HG03060 (cell line): Measurements from ENCODE around the gene PTPN14.
"Not testable (repeated sequence)": the region's sequence is repeated elsewhere in the genome, so short reads cannot be mapped to it uniquely, and the experiment has no call there.

Experiments
- ATAC-seq: cut with Tn5 transposase; IDR thresholded peaks from one replicate; pipeline ENCODE4 v1.9.1; 2021; ENCODE audit warnings: low read depth, moderate number of reproducible peaks; ENCODE audit not compliant: unreplicated experiment

The PTPN14 gene

GRCh38 chr1:214483180-214483579 is 68.2 kb downstream of the PTPN14 start:
- ATAC-seq = not testable (repeated sequence)

GRCh38 chr1:214481983-214482634 is 69.3 kb downstream of the PTPN14 start:
- ATAC-seq = not testable (repeated sequence)

DNA sequence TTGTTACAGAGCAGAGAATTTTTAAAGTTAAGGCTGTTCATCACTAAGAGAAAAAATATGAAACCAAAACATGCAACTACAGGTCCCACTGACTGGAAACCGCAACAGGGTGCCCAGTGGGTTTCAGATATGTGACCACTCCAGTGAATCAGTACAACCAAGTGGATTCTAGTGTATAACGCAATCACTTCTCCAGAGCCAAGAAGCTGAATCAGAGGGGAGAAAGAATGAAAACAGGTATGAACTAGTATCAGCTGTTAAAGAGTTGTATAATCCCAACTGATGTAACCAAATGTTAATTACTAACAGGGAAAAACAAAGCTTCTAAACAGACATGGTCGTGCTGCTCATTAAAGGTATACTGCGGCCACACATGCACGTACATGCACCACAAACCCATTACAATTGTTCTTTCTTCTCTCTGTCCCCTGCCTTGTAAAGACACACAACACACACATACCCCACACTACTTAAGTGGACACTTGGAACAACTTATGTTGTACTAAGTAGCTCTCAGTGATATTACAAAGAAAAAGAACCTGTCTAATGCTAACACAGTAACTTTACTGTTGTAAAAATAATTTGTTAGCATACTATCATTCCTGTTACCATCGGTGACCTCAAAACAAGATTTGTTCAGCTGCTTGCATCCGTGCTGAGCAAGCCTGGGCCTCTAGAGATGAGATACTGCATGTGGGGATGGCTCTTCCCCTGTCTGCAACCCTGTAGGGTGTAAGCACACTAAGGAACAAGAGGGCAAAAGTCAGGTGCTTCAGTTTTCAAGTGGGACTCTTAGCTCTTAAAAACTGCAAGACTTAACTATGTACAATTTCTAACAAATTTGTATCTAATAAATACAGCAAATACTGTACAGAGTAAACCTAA is 74.2 kb downstream of the PTPN14 start:
- no peak for ATAC-seq

DNA sequence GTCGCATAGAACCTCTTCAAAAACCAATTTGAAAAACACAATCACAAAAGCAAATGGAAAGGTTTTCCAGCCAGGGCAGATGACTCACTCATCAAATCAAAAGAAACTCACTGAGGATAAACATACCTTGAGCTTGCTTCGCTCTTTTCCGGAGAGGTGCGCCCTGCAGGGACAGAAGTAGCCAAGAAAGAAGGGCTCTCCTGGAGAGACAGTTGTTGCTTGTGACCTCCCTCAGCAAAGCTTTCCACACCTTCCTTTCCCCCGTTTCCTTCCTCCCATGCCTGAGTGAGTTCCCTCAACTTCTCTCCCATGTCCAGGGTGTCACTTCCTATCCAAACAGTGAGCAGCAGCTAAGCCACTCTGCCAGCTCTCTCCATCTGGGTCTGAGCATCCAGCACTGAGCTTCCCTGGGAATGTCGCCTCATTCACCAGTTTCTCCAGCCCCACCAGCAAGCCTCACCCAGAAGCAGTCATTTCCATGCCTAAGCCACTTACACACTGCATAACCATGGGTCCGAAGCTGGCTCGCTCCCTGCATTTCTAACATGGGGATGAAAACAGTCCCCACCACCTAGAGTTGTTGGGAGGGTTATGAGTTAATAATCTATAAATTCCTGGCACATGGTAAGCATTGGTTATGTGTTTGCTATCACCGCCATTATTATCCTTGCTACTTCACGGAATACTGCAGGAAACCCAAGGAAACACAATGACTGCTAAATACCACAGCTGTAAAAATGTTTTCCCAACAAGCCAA is 75.0 kb downstream of the PTPN14 start:
- no peak for ATAC-seq

DNA sequence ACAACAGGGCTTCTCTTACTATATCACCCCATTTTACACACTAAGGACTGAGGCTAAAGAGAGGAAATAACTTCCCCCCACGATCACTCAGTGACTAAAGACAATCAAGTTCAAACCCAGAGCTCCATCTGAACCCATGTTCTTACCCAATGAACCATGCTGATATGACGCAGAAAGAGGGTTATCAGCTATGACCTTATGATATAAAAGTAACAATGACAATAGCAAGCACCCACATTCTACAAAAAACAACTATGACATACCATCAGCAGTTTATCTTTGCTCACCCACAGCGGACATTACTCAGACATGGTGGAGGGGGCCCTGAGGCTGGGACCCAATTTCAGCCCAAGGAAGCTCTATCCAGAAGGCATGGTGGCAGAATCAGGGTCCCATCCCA is 75.7 kb downstream of the PTPN14 start:
- ATAC-seq = no peak

DNA sequence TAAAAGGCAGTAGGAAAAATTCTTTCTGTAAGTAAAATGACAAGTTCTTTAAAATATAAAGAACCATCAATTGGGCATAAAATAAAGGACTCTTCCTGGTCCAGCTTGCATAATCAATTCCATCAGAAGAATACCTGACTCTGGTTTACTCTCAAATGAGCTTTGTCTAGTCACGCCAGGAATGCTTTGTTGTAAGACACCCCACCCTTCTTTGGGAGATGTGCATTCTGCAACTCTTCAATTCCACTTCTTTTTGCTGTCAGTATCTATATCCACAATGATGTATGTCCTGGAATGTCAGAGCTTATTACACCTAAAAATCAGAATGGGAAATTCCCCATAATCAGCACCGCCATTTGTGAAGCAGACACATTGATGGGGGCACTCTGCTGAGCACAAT is 76.1 kb downstream of the PTPN14 start:
- no peak for ATAC-seq

DNA sequence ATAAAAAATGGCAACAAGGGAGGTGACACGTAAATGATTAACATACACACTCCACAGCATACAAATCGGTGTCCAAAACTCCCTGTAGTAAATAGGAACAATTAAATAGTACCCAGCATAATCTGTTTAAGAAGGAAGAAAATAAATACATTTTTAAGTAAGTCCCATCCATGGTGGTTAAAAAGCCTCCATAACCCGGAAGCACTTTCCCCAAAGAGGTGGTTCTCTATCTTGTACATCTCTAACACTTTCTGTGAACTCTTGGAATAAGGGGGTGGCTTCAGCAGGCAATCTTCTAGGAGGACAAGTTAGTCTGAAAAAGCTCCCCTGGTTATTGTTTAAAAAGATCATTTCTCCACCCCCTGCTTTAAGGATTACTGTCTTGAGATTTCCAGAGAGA is 76.9 kb downstream of the PTPN14 start:
- no peak for ATAC-seq

DNA sequence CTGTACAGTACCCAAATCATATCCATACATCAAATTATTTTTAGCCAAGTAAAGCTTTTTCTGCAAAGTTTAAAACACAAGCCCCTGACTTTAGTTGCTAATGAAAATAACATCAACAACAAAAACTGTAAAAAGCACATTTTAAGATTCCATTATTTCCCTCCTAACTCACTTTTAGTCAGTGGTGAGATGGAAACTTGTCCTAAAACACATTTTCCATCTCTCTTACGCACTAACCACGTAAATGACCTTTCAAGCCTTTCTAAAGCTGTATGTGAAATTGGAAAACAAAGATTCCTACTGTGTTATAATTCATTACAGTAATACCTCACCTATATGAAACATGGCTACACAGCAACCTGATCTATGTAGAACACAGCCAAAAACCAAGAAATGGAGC is 77.5 kb downstream of the PTPN14 start:
- no peak for ATAC-seq

- ATAC-seq = no peak
Observed at GRCh38 chr1:214473387-214473786, 78.0 kb downstream of the PTPN14 start.

- no peak for ATAC-seq
Observed at GRCh38 chr1:214472364-214472763, 79.0 kb downstream of the PTPN14 start.

- ATAC-seq = no peak
Observed at GRCh38 chr1:214471458-214471857, 79.9 kb downstream of the PTPN14 start.

DNA sequence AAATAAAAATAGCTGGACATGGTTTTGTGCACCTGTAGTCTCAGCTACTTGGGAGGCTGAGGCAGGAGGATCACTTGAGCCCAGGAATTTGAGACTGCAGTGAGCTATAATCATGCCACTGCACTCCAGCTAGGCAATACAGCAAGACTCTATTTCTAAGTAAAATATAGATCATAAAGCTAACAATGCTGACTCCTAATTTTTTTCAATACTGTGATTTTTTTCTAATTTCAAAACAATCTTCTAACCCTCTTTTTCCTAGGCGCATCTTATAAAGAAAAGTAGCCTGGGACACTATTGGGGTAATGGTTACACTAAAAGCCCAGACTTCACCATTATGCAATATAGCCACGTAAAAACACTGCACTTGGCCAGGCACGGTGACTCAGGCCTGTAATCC is 81.3 kb downstream of the PTPN14 start:
- ATAC-seq = no peak

DNA sequence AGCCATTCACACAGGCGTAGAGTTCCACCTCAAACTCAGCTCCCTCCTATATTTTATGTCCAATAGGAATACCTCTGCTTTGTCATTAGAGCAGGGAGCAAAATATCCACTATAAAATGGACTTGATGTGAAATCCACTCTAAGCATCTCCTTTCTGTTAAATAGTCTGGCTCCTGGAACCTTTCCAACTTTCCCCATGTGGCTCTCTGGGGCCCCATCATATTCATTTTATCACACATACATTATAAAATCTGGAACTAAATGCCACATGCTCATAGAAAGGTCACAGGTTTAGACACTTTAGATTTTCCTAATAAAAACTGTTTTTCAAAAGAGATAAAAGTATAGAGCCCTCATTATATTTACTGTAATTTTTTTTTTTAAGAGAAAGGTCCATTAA is 82.1 kb downstream of the PTPN14 start:
- ATAC-seq = no peak

DNA sequence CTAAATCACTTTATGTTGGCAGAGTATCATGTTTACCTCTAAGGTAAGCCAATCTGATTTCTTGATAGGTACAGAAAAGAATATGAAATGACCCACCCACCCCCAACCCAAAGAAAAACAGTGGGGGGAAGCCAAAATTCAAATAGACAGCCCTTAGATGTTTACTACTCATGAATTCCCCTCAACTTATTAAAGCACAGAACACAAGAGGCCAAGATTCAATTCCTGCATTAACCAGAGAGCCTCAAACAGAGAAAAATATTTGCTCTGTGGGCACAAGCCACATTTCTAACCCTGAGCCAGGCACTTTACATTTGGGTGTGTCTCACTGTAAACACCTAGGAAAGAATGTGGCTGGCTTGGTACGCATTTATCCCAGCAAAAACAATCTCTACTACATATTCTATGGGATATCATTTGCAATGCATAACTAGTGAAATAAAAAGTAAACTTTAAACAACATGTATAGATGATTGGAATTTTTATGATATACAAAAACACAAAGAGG is 84.3 kb downstream of the PTPN14 start:
- ATAC-seq = no peak

DNA sequence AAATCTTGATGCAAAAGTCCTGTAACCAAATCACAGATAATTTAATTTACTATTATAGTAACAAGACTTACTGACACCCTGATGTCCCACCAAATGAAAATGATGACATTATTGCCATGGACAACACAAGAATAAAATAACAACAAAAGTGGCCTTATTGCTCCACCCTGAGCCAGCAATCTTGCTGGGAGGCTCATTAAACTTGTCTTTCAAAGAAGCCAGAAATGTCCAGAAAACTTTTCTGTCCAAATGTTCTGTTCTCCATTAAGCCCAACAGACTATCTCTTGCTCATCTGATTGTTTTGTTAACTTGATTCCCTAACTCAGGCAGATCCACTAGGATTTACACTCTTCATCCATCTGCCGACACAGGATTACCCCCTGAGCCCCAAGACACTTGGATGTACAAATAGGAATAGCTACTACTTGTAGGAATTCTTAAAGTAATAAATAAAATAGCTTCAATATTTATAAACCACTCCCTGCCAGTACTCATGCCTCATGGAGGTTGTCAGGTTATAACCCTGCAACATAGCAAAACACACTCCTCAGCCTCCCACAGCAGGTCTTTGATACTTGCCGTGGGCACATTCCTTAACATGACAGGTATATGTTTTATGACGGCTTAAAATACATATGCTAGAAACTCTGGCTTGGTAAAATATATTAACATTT is 84.9 kb downstream of the PTPN14 start:
- ATAC-seq = no peak

DNA sequence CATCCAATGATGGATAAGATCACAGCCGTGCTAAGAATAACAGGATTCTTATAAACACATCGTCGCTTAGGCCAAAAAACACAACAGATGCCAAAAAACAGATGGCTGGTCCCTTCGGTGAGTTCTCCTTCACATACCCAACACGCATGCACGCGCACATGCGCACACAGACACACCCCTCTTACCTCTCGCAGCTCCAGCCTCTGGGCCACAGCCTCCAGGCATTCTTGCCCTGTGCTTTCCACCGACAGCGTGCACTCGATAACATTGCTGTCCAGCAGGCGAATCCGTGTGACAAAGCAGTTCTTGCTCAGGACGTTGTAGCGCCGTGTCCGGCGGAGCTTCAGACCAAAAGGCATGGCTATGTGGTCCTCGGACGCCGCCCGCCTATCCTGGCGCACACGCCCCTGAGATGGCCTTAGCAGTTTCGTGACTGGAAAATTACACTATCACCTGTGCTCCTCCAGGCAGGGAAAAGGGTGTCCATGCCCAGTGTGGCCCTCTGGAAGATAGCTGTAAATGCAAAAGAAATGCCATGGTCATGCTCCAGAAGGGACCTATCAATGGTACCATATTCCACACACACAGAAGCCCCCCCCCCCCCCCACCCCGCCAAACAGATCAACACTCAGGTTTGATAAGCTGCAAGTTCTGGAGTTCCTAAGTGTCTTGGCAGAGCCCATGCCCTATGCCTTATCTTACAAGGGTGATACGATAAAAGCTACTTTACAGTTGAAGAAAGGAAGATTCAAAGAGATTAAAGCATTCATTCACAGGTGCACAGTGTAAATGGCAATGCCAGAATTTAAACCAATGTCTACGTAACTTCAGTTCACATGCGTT is 86.7 kb downstream of the PTPN14 start:
- no peak for ATAC-seq

DNA sequence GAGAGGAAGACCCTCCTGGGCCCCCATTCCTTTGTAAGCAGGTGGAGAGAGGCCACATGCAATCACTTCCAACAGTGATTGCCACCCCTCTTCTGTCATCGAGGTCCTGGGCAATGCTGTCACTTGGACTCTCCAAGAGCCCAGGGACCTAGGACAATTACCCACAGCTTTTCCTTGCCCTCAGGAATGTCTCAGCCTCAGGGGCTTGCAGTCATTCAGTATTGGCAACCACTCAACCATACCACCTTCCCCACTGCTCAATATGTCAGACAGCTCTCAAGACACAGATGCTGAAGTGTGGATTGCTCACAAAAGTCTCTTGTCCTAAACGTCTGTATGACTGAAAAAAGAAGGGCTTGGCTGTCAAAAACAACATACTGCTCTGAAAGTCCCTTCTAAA is 87.8 kb downstream of the PTPN14 start:
- ATAC-seq = no peak

- ATAC-seq = no peak
Observed at GRCh38 chr1:214462882-214463281, 88.5 kb downstream of the PTPN14 start.

DNA sequence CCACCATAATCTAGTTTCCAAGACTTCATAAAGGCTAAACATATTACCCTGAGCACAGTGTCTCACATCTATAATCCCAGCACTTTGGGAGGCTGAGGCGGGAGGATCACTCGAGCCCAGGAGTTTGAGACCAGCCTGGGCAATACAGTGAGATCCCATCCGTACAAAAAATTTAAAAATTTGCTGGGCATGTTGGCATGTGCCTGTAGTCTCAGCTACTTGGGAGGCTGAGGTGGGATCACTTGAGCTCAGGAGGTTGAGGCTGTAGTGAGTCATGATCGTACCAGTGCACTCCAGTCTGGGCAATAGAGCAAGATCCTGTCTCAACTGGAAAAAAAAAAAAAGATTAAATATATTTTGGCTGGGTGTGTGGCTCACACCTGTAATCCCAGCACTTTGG is 90.1 kb downstream of the PTPN14 start:
- no peak for ATAC-seq
